Lower lobe of right lung (tissue), 2 donors: Measurements from ENCODE around the gene GIPC1. TPM values are rescaled to one million over a fixed set of nuclear protein-coding genes. Genes with fewer than 3 reads are reported as not detected.
"Not testable (repeated sequence)": the region's sequence is repeated elsewhere in the genome, so short reads cannot be mapped to it uniquely, and the experiment has no call there.

ENCODE experiments used
- ATAC-seq, 2 donors: fragments of 200-7000 bp; cut with Tn5 transposase; one replicate each; pipeline ENCODE4 v1.9.1; 2020 to 2022; ENCODE audit warnings: mild to moderate bottlenecking in 2 of 2, moderate library complexity in 2 of 2
- DNase-seq: peaks from one replicate; pipeline ENCODE4 v3.0.0-alpha.2; 2020
- H3K27ac ChIP-seq: fragments of 200-600 bp; one replicate; pipeline ENCODE4 v1.8.0; 2022
- H3K27me3 ChIP-seq: fragments of 200-600 bp; one replicate; pipeline ENCODE4 v1.8.0; 2022; ENCODE audit warnings: low read depth
- H3K36me3 ChIP-seq: fragments of 200-600 bp; one replicate; pipeline ENCODE4 v1.8.0; 2022; ENCODE audit warnings: mild to moderate bottlenecking
- H3K4me1 ChIP-seq: fragments of 200-600 bp; one replicate; pipeline ENCODE4 v1.8.0; 2022
- H3K4me3 ChIP-seq: fragments of 200-600 bp; one replicate; pipeline ENCODE4 v1.8.0; 2022; ENCODE audit warnings: mild to moderate bottlenecking
- H3K9me3 ChIP-seq: fragments of 200-600 bp; one replicate; pipeline ENCODE4 v1.8.0; 2022
- CTCF ChIP-seq: fragments of 200-600 bp; IDR thresholded peaks from one replicate; pipeline ENCODE4 v1.8.0; 2022; ENCODE audit warnings: antibody characterized with exemption, mild to moderate bottlenecking
- intact Hi-C: fragments of 100-400 bp; cut with DNase I; formaldehyde crosslinking; loops from one replicate; pipeline ENCODE4 v1.11.0; 2022
- total RNA-seq: library from RNA; stranded (reverse); fragmentation: NEBNext Ultra II Directional; extraction: Animal tissue kit (Norgen Biotek cat#: 25700); gene quantifications from one replicate; pipeline ENCODE4 v1.2.1, GENCODE V29; 2021
- donor health status: DM: no; HTN: yes; CAD: no; lungs with severe emphysema.

Gene GIPC1
- total RNA-seq, 1 donor from 2014 or later = 72.1 TPM

- Histone ChIP-seq H3K36me3 (peaks cover 92% of the 10 kb centered on the region), H3K27me3 (no peaks in the 10 kb centered on the region), H3K4me3 (no peak overlapping the region), H3K27ac (no peak overlapping the region), H3K9me3 (no peaks in the 10 kb centered on the region), H3K4me1 (no peaks in the 10 kb centered on the region)
- no peak for TF ChIP-seq CTCF
- DNase-seq (no peak), ATAC-seq (peak; percentile 67 to 73)
- intact Hi-C loops = no loop called here
Observed at GRCh38 chr19:14459703-14460102, 36.2 kb downstream of the GIPC1 start.

- H3K27ac ChIP-seq, ATAC-seq, intact Hi-C loops, H3K27me3 ChIP-seq, H3K4me3 ChIP-seq, H3K4me1 ChIP-seq, DNase-seq, H3K9me3 ChIP-seq: not testable (repeated sequence)
- H3K36me3 ChIP-seq = peaks cover 94% of the 10 kb centered on the region
Observed at GRCh38 chr19:14452303-14452702, 43.6 kb downstream of the GIPC1 start.

DNA sequence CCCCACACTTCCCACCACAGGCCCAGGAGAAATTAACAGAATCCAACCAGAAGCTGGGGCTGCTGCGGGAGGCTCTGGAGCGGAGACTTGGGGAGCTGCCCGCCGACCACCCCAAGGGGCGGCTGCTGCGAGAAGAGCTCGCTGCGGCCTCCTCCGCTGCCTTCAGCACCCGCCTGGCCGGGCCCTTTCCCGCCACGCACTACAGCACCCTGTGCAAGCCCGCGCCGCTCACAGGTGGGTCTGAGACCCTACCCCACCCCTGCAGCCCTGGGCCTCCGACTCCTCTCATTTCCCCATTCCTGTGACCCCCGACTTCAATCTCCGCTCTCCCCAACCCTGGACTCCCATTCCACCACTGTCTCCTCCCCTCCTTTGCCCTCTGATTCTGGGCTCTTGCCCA lies 45.1 kb downstream of the GIPC1 start:
- no peak for TF ChIP-seq CTCF
- no peak for DNase-seq
- Histone ChIP-seq H3K27me3 (no peaks in the 10 kb centered on the region), H3K9me3 (no peaks in the 10 kb centered on the region), H3K4me3 (no peak overlapping the region), H3K4me1 (no peaks in the 10 kb centered on the region), H3K27ac (no peak overlapping the region), H3K36me3 (peaks cover 100% of the 10 kb centered on the region)
- peak in 1 of 2 donors; percentile 18 for ATAC-seq
- intact Hi-C loops = no loop called here

DNA sequence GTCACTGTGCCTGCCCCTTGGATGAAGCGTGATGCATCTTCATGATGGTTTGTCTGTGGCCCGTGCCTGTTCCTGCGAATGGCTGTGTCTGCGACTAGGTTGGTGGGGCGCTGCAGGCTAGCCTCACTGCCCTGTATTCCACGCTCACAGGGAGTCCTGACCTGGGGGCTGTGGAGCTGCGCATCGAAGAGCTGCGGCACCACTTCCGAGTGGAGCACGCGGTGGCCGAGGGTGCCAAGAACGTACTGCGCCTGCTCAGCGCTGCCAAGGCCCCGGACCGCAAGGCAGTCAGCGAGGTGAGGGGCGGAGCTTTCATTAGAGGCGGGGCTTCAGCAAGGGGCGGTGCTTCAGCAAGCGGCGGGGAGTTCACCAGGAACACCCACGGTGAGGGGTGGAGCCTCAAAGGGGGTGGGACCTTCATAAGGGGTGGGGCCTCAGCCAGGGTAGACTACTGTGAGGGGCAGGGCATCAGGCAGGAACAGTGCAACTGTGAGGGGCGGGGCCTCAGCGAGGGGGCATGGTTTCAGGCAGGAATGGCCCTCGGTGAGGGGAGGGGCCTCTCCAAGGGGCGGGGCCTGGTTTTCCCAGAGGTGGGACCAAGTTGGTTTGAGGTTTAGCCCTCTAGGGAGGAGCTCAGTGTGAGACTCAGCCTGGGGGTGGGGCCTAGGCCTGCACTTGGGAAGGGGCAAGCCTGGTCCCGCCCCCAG lies 45.6 kb downstream of the GIPC1 start:
- no peak for TF ChIP-seq CTCF
- peak; percentile 55 to 66 for ATAC-seq
- H3K4me1 ChIP-seq = no peaks in the 10 kb centered on the region

DNA sequence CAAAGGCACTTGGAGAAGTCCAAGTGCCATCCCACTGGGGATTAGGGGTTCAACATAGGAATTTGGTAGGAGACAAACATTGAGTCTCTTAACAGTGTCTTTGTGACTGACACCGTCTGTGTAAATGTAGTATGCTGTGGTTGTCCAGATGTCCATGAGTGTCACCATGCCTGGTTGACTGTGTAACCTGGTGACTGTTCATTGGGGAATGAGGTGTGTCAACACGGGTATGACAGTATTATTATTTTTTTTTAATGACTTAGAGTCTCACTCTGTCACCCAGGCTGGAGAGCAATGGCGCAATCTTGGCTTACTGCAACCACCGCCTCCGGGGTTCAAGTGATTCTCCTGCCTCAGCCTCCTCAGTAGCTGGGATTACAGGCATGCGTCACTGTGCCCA lies 46.6 kb downstream of the GIPC1 start:
- no peaks in the 10 kb centered on the region for H3K9me3 ChIP-seq
- H3K4me1 ChIP-seq = no peaks in the 10 kb centered on the region
- TF ChIP-seq CTCF = no peak
- ATAC-seq = no peak
- no peaks in the 10 kb centered on the region for H3K27me3 ChIP-seq
- intact Hi-C loops = no loop called here
- H3K36me3 ChIP-seq = peaks cover 100% of the 10 kb centered on the region
- no peak overlapping the region for H3K27ac ChIP-seq
- DNase-seq = no peak
- no peak overlapping the region for H3K4me3 ChIP-seq

More for the DNA sequence above, 45.6 kb downstream of the GIPC1 start:
- H3K27ac ChIP-seq = no peak overlapping the region
- peaks cover 100% of the 10 kb centered on the region for H3K36me3 ChIP-seq
- H3K27me3 ChIP-seq = no peaks in the 10 kb centered on the region
- intact Hi-C loops = no loop called here
- H3K4me3 ChIP-seq = no peak overlapping the region
- no peak for DNase-seq
- H3K9me3 ChIP-seq = no peaks in the 10 kb centered on the region

DNA sequence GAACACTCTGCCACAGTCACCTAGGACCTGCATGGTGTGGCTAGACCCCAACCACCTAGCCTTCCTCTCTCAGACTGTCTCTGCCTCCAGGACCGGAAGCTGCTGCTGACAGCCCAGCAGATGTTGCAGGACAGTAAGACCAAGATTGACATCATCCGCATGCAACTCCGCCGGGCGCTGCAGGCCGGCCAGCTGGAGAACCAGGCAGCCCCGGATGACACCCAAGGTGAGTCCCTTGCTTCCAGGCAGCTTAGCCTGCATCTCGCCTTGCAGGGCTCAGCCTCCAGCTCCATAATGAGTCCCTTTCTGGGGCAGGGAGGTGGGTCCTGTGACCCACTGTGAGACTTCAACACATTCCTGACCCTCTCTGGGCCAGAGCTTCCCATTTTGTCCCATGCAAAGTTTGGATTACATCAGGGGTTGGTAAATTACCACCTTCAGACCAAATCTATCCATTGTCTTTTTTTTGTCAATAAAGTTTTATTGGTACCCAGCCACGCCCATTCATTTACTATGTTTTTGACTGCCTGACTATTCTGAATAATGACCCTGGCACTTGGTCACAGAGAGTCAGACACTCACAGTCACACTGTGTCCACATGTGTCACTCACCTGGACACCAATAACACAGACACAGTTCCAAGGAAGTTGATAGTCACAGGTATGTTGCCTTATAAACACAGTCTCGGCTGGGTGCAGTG lies 49.4 kb downstream of the GIPC1 start:
- no peak for DNase-seq
- ATAC-seq = no peak
- intact Hi-C loops = no loop called here
- Histone ChIP-seq H3K4me1 (no peaks in the 10 kb centered on the region), H3K4me3 (no peak overlapping the region), H3K27me3 (no peaks in the 10 kb centered on the region), H3K9me3 (no peaks in the 10 kb centered on the region), H3K27ac (no peak overlapping the region), H3K36me3 (peaks cover 100% of the 10 kb centered on the region)
- TF ChIP-seq CTCF = no peak
